KOPT-K1 (cell line): Measurements from ENCODE around the gene ERICH3.

Experiments
- H3K27ac ChIP-seq: fragments of 200-600 bp; sonication (generic); 2 replicates; pipeline ENCODE4 v1.5.1; 2016; ENCODE audit warnings: antibody characterized with exemption, mild to moderate bottlenecking, low read depth, low read length; ENCODE audit not compliant: poor library complexity, severe bottlenecking
- H3K36me3 ChIP-seq: fragments of 200-600 bp; sonication (generic); 2 replicates; pipeline ENCODE4 v1.5.1; 2017; ENCODE audit warnings: antibody characterized with exemption, mild to moderate bottlenecking, low read length, moderate library complexity; ENCODE audit not compliant: insufficient read depth
- H3K9me3 ChIP-seq: fragments of 200-600 bp; sonication (generic); 2 replicates; pipeline ENCODE4 v1.5.1; 2017; ENCODE audit warnings: antibody characterized with exemption, low read length, mild to moderate bottlenecking; ENCODE audit not compliant: insufficient read depth, poor library complexity, severe bottlenecking

The ERICH3 gene, protein sequence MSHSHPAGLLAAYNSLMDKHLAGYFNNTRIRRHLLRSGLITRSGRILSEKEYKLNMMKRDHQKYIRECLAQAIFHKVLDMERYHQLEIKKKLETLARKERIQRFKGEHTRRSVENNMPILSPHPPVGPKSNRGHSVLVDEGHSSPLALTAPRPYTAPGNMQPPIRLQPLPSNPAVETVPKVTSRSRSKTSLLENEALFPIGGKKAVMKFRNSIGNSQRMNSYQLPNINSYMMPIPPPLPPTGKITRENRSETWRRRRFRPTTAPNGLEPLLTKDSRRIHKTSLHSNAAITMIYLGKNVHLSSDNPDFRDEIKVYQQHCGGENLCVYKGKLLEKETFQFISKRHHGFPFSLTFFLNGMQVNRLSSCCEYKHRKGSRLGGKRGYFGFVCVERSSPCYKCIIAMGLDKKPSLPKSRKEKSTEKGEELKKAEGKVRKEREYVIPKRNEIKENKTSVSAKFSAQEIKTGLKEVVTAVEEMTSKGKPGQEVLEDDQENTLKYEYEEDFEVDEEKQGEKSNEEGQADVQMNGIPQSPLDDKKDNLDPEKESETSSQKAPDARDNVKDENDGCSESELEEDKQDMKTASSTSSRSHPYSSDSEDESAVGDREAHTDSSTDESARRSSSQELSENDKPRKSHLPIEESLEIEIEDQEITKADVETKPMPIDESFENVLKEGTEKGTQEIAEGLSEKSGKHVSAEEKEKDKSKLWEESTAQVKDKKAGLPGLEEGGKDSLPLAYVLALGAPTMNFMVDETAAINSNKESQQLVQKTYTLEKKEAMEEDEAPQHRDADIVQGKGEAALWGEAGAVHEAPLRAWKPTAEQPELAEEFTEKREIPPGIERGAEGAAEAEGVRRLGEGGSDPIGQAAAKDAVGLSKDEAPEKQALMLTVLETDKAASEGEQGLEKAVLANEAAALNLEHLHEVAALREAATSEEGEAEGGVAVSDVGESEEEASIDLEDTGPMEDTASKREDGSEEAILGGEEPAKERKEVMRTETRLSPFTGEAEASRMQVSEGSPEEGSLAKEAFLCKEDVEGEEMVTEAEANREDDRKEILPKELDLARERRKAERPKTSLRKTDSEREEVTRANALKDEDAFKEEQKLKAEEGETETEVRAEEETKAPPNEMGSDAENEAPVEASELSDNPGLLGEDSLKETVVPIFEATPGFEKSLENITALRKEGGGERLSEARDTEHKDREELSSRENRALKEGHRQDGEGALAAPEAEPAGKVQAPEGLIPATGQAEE (N-terminal part only)

DNA sequence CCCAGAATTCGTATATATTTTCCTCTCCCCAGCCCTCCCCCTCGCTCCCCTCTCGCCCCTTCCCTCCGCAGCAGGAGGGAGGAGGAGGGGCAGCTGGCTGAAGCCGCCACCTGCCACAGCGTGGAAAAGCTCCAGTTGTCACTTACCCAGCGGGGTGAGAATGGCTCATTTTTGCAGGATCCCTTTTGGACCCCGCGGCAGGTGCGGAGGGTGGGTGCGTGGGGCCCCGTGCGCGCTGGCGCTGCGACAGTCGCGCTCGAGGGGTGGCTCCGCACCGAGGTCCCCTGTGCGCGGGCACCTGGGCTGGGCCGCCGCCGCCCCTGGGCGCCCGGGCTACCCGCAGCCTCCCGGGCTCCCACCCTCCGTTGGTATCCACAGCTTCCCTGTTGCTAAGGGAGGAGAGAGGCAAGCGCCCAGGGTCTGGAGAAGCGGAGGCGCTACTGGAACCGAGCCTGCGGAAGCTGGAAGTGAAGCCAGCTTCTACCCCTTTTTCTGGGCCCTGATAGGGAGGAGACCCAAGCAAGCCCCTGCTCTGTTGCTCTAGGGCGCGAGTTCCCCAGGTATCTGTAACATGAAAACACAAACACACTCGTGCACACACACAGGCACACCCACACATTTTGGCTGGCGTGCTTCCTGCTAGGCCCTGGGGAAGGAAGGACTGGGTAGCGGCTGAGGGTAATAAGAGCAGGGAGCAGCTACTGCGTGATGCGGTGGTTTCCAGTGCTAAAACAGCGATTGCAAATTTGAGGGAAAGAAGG lies at the start of gene ERICH3:
Gene ERICH3 (minus strand): TSS at position 442 of the 761 bp plus-strand sequence. CDS start 273 bp downstream, at position 169.
- no peaks in the 10 kb centered on the region for H3K9me3 ChIP-seq
- H3K36me3 ChIP-seq = no peaks in the 10 kb centered on the region
- H3K27ac ChIP-seq = no peak within 1 kb of the TSS

DNA sequence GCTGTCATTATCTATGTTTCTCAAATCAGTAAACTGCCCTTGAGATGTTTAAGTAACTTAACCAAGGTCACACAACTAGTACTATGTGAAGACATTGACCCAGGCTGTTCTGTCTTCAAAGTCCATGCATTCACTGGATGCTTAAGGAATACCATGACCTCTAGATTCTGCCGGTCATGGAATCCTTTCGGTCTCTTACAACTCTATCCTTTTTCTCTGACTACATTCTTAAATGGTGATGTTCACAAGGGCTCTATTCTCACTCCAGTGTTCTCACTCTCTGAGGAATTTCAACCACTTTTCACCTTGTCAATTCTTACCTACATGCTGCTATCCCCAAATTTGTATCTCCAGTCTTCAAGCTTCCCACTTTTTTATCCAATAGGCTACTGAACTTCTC lies 44.0 kb upstream of the ERICH3 start:
- no peak overlapping the region for H3K27ac ChIP-seq
- peaks cover 34% of the 10 kb centered on the region; the same call in 1 of the 2 replicates for H3K36me3 ChIP-seq
- no peaks in the 10 kb centered on the region for H3K9me3 ChIP-seq

DNA sequence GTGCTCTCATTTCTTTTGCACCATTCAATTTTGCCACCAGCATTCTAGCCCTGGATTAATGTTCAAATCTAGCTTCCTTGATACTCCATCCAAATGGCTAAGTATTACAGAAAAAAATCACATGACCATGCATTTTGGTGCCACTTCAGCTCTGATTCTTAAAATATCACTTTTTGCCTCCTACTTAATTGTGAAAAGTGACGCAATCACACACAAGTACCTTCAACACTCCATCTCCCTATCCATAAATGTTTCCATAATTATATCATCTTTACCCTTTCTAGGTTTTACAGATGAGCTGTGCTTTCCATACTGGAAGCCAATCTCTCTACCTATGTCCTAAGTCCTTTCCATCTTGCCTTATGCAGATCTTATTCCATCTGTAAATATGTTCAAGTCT lies 43.2 kb upstream of the ERICH3 start:
- Histone ChIP-seq H3K36me3 (peaks cover 30% of the 10 kb centered on the region; the same call in 1 of the 2 replicates), H3K9me3 (no peaks in the 10 kb centered on the region), H3K27ac (no peak overlapping the region)

DNA sequence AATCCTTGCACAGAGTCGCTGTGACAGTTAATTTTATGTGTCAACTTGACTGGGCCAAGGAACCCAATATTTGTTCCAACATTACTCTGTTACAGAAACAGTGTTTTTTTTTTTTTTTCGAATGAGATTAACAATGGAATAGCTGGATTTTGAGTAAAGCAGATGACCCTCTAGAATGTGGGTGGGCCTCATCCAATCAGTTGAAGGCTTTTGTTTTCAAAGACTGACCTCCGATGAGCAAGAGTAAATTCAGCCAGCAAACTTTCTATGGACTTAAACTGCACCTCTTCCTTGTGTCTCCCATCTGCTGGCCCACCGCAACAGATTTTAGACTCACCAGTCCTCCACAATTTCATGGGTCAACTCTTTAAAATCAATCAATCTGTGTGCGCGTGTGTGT lies 42.2 kb upstream of the ERICH3 start:
- H3K9me3 ChIP-seq = no peaks in the 10 kb centered on the region
- no peak overlapping the region for H3K27ac ChIP-seq
- H3K36me3 ChIP-seq = peaks cover 27% of the 10 kb centered on the region; the same call in 1 of the 2 replicates

DNA sequence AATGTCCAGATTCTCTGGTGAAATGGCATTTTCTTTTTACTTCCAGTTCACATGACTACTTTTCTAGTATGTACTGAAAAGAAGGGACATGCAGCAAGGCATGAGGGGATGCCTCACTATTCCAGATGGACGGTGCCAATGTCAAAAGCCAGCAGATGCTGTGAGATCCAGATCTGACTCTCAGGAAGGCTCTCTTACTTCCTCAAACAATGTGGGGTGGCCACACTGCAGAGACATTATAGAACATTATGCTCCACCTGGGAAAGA lies 41.6 kb upstream of the ERICH3 start:
- H3K27ac ChIP-seq = no peak overlapping the region
- H3K9me3 ChIP-seq = no peaks in the 10 kb centered on the region
- H3K36me3 ChIP-seq = peaks cover 23% of the 10 kb centered on the region; the same call in 1 of the 2 replicates

DNA sequence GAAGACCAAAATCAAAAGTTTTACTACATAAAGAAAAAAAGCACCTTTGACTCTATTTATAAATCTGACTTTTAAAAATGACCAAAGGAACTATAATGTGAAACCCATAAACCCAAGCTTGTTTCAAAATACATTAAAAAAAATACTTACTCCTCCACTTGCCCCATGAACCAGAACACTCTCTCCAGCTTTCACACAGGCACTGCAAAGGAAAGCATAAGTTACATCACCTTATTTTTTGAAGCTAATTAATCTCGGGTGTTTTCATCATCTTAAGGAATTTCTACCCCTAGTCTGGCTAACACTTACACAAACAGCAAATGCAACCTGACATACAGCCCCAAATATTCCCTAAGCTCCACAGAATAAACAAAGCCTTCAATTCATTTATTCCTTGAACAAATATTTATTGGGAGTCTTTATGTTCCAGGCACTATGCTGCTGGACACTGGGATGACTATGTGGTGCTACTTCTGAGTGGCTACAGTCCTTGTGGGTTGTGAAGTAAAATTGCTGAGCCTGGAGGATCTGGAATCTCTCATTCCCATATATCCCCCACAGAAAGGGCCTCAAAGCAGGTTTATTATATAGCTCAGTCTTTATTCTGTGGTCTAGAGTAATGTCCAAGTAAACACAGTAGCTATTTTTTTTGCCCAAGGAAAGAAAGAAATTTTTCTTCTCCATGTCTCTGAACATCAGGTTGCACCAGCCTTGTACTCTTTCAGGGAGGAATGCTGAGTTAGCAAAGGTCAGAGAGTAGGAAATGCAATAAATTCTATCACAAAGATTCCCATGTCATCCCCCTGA lies 41.0 kb upstream of the ERICH3 start:
- Histone ChIP-seq H3K27ac (no peak overlapping the region), H3K9me3 (no peaks in the 10 kb centered on the region), H3K36me3 (peaks cover 23% of the 10 kb centered on the region; the same call in 1 of the 2 replicates)

DNA sequence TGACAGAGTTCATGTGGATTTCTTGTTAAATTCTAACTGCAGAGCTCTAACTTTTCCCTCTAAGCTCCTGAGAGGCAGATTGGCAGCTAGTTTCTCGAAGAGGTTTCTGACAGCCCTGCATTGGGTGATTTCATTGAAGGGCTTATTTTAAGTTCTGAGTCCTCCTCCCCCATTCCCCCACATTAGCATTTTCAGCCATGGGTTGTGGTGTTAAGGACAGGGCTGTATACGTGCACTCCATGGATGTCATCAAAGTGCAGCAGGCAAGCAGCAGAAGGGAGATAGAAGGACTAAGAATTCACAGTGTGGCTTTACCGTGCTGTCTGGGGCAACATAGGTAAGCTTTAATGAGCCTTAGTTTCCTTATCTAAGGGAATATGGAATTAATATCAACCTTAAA lies 40.3 kb upstream of the ERICH3 start:
- Histone ChIP-seq H3K27ac (no peak overlapping the region), H3K36me3 (peaks cover 29% of the 10 kb centered on the region; the same call in 1 of the 2 replicates), H3K9me3 (no peaks in the 10 kb centered on the region)

DNA sequence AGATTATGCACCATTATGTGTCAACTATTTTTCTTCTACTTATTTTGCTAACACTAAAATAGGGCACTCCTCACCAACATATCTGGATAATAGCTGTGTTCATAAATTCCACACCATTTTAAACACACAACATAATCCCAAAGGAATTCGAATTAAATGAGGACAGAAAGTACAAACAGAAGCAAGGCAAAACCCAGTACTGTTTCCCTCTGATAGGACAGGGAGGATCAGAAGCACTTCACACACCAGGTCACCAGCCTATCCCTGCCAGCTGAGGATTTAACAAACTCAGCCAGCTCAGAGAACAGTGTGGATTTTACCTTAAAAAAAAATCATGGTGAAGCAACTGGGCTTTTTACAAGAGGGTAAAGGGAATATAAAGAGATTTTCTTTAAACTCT lies 39.3 kb upstream of the ERICH3 start:
- Histone ChIP-seq H3K9me3 (no peaks in the 10 kb centered on the region), H3K27ac (no peak overlapping the region), H3K36me3 (peaks cover 25% of the 10 kb centered on the region; the same call in 1 of the 2 replicates)

DNA sequence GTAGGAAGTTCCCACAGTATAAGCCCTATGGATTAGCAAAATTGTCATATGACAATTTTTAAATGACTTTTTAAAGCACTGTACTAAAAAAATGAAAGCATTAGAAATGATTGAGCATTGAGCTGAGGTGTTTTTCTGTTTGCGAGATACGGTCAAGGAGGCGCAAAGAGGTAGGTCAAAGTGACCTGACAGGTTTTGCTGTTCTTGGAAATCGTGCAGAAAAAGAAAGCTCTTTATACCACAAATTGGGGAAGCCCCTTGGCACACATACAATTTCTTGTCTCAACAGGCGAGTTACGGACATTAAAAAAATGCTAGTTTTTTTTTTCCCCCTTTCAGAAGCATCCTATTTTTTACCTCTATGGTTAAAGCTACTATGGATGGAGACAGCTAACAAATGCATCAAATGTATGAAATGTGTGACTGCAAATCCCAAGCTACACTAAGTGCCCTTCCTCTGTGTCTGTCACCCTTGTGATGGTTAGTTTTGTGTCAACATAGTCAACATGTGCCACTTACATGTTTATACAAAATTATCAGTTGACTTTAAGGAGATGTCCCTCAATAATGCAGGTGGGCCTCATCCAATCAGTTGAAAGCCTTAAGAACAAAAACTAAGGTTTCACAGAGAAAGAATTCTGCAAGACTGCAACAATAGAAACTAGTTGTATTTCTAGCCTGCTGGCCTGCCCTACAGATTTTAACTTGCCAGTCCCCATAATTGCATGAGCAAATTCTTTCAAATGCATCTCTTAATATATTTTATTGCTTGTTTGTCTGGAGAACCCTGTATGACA lies 30.0 kb upstream of the ERICH3 start:
- Histone ChIP-seq H3K9me3 (no peaks in the 10 kb centered on the region), H3K27ac (no peak overlapping the region), H3K36me3 (peaks cover 22% of the 10 kb centered on the region)

DNA sequence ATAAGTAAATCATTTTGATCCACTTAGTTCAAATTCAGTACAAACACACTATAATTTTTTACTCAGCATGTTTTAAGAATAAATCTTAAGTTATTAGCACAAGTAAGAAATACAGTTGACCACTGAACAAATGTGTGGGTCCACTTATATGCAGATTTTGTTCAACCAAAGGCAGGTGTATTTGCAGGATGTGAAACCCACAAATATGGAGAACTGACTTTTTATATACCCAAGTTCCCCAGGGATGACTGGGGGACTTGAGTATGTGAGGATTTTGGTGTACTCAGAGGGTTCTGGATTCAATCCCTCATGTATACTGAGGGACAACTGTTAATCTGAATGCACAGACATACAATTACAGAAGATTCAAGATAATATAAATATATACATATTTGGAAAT lies 25.7 kb upstream of the ERICH3 start:
- no peak overlapping the region for H3K27ac ChIP-seq
- no peaks in the 10 kb centered on the region for H3K9me3 ChIP-seq
- peaks cover 3% of the 10 kb centered on the region; the same call in 1 of the 2 replicates for H3K36me3 ChIP-seq

DNA sequence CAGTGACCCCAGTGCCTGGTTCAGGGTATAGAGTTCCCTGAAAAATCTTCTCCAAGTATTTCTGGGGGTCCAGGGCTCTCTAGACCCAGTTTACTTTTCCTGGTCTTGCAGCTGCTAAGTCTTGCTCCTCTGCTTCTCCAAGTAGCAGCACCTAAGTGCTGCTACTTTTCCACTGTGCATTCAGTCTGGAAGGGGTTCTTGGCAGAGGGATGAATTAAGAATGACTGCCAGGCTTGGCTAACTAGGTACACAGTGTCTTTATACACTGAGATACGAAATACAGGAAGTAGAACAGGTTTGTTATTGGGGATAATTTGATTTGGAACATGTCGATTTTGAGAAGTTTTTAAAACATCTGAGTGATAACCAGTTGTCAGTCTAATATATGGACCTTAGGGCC lies 24.2 kb upstream of the ERICH3 start:
- Histone ChIP-seq H3K36me3 (no peaks in the 10 kb centered on the region), H3K27ac (no peak overlapping the region)

DNA sequence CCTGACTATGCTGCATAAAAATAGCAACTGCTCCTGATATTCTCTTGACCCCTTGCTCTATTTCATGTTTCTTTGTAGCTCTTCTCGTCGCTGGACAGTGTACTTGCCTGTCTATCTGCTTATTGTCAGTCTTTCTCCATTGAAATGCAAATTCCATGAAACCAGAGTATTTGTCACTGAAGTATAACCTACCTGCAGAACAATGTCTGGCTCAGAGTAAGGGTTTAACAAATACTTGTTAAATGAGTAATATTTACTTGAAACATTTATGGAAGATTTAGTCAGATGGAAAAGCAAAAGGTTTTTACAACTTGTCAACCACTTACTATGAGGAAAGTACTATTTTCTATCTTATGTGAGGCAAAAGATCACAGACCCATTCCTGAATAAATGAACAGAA lies 19.9 kb upstream of the ERICH3 start:
- H3K27ac ChIP-seq = no peak overlapping the region
- no peaks in the 10 kb centered on the region for H3K9me3 ChIP-seq
- no peaks in the 10 kb centered on the region for H3K36me3 ChIP-seq

More for the DNA sequence above, 24.2 kb upstream of the ERICH3 start:
- no peaks in the 10 kb centered on the region for H3K9me3 ChIP-seq

DNA sequence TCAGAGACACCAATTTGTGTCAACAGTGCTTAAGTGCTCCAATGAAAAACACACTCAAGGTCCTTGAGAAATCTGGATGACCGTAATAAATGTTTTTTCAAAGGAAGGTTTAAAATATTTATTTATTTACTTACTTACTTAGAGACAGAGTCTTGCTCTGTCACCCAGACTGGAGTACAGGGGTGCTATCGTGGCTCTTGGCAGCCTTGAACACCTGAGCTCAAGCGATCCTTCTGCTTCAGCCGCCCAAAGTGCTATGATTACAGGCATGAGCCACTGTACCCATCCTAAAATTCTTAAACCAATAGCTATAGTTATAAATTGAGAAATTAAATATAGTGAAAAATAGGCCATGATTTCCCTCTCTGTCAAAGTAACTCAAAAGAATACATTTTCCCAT lies 17.3 kb upstream of the ERICH3 start:
- no peak overlapping the region for H3K27ac ChIP-seq
- no peaks in the 10 kb centered on the region for H3K36me3 ChIP-seq
- H3K9me3 ChIP-seq = no peaks in the 10 kb centered on the region
